Retinal pigment epithelial cell (primary cell): Measurements from ENCODE around the gene THOC1.

Experiments
- DNase-seq: peaks from one replicate; pipeline ENCODE4 v3.0.0-alpha.2; 2010; ENCODE audit warnings: low read depth
- H3K4me3 ChIP-seq: 2 replicates; pipeline ENCODE4 v1.5.1; 2011; ENCODE audit warnings: mild to moderate bottlenecking, low read length, control low read depth, moderate library complexity
- CTCF ChIP-seq: conservative IDR thresholded peaks from 2 replicates; pipeline ENCODE4 v1.5.1; 2011; ENCODE audit warnings: low read depth, low read length, control low read depth, inconsistent platforms

Gene THOC1

DNA sequence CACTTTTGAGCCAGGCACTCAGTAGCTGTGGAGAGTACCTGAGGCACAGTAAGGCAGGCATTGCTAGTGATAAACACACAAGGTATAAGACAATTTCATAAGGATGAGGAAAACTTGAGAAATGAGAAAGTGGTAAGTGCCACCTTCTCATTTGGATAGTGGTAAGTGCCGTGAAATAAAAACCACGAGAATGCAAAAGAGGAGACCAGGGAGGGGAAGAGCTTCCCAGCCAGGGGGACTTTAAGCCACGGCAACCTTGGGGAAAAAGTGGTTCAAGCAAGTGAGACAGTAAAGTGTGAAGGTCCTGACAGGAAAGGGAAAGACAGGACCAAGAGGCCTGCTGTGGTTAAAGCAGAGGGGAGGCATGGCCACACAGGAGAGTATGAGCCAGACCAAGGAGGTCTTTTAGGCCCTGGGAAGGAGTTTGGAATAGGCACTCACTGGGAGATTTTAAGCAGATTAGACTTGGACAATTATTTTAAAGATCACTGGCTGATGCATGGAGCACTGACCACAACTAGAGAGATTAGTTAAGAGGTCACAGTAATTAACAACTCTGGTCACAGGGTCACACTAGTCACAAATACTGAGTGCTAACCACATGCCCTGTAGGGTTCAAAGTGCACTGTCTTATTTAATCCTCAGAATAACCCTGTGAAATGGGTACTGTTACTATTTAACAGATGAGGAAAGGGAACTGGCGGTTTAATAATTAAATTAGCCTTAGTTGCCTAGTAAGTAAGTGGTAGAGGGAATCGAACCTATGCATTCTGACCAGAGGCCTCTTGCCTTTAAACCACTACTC is 50.1 kb downstream of the THOC1 start:
- no peak for TF ChIP-seq CTCF
- H3K4me3 ChIP-seq, result no peak overlapping the region
- no peak for DNase-seq

DNA sequence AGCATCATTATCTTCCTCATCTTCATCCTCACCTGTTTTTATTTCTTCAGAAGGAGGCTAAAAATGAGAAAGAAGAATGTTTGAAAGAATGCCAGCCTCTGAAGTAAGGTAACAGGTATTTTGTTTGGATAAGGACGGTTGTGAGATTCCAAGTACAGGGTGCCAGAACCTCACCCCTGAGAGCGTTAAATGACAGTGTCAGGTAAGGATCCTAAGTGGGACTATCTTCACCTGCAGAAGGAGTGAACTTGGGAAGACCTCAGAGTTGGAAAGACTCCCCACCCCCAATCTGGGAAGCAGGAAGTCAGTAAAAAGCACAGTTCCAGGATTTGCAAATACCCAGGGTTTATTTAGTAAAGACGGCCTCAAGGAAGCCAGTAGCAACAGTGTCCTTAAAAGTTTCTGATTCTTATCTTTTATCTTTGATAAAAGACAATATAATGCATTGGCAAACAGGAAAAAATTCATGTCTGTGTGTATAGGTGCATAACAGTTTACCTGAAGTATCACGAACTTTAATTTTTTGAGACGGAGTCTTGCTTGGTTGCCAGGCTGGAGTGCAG is 52.3 kb downstream of the THOC1 start:
- TF ChIP-seq CTCF, result no peak
- no peak for DNase-seq
- no peak overlapping the region for H3K4me3 ChIP-seq

- no peak overlapping the region for H3K4me3 ChIP-seq
- no peak for DNase-seq
- no peak for TF ChIP-seq CTCF
These were observed 53.9 kb downstream of the THOC1 start for GRCh38 chr18:213966-214365.

GRCh38 chr18:213505-213904 is 54.3 kb downstream of the THOC1 start:
- no peak for TF ChIP-seq CTCF
- no peak overlapping the region for H3K4me3 ChIP-seq
- no peak for DNase-seq

- H3K4me3 ChIP-seq, result no peak overlapping the region
- DNase-seq, result no peak
- TF ChIP-seq CTCF, result peak; percentile 35
These were observed 55.1 kb downstream of the THOC1 start for GRCh38 chr18:212780-213179.

GRCh38 chr18:211582-211981 is 56.3 kb downstream of the THOC1 start:
- no peak for DNase-seq
- TF ChIP-seq CTCF, result no peak
- H3K4me3 ChIP-seq, result no peak overlapping the region

DNA sequence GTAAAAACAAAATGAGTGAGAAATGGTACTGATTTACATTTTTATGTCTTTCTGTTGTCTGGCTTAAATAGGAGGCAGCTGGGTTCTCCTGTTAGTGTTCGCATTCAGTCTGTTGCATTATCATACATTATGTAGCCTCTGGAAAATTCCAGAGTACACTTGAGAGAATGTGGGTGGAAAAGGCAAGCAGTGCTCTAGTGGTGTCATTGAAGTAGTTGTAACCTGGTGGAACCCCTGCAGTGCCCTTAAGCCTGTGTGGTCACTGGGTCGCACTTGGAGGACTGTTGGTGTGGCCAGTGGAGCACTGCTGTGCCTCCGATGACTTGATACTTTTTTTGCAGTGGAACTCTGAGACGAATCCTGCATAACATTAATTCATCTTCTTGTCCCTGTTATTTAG is 57.1 kb downstream of the THOC1 start:
- H3K4me3 ChIP-seq, result no peak overlapping the region
- TF ChIP-seq CTCF, result no peak
- DNase-seq, result no peak
